Umbilical cord (tissue), 2 donors: ENCODE results near the gene ANAPC2. TPM values are rescaled to one million over a fixed set of nuclear protein-coding genes. Genes with fewer than 3 reads are reported as not detected.

ENCODE experiments used
- DNase-seq: peaks from one replicate; pipeline ENCODE4 v3.0.0-alpha.2; 2015; ENCODE audit warnings: low spot score
- total RNA-seq: library from RNA; depleted of rRNA; stranded (reverse); fragments of >200 nt; gene quantifications from one replicate; pipeline ENCODE4 v1.2.3, GENCODE V29; 2014; ENCODE audit warnings: low replicate concordance; ENCODE audit not compliant: insufficient read depth

Gene ANAPC2
- total RNA-seq, 1 donor from 2014 or later: 18.3 TPM

GRCh38 chr9:137163805-137164204 is 24.6 kb downstream of the ANAPC2 start:
- DNase-seq: no peak

DNA sequence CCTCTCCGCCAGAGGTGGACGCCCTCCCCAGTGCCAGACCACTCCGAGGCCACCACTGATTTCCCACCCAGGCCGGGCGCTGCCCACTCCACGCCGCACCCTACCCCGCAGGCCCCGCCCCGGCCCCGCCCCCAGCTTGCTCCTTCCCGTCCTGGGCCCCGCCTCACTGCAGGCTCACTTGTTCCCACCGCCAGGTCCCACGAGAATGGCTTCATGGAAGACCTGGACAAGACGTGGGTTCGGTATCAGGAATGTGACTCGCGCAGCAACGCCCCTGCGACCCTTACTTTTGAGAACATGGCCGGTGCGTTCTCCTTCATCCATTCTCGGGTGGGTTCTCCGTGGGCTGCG is 25.0 kb downstream of the ANAPC2 start:
- no peak for DNase-seq

- DNase-seq: no peak
Observed at GRCh38 chr9:137162505-137163364, 25.6 kb downstream of the ANAPC2 start.

DNA sequence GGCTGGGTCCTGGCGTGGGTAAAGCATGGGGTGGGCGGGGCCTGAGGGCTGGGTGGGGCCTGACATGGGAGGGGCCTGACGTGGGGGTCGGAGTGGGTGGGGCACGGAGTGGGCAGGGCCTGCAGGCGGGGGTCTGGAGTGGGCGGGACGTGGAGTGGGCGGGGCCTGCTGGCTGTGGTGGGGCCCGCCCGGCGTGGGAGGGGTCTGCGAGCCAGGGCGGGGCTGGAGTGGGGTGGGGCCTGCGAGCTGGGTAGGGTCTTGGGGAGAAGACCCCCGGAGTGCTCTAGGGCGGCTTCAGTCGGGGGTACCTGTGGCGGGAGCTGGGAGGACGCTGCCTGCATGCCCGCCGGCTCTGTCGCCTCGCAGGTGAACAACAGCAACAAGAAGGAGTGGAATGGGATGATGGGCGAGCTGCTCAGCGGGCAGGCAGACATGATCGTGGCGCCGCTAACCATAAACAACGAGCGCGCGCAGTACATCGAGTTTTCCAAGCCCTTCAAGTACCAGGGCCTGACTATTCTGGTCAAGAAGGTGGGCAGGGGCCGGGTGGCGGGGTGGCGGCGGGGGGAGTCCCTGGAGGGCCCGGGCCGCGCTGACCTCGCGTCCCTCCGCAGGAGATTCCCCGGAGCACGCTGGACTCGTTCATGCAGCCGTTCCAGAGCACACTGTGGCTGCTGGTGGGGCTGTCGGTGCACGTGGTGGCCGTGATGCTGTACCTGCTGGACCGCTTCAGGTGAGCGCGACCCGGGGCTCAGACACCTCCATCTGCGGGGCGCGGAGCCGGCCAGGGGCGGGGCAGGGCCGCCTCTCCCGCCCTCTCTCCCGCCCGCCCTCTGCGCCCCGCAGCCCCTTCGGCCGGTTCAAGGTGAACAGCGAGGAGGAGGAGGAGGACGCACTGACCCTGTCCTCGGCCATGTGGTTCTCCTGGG is 26.5 kb downstream of the ANAPC2 start:
- DNase-seq: no peak

DNA sequence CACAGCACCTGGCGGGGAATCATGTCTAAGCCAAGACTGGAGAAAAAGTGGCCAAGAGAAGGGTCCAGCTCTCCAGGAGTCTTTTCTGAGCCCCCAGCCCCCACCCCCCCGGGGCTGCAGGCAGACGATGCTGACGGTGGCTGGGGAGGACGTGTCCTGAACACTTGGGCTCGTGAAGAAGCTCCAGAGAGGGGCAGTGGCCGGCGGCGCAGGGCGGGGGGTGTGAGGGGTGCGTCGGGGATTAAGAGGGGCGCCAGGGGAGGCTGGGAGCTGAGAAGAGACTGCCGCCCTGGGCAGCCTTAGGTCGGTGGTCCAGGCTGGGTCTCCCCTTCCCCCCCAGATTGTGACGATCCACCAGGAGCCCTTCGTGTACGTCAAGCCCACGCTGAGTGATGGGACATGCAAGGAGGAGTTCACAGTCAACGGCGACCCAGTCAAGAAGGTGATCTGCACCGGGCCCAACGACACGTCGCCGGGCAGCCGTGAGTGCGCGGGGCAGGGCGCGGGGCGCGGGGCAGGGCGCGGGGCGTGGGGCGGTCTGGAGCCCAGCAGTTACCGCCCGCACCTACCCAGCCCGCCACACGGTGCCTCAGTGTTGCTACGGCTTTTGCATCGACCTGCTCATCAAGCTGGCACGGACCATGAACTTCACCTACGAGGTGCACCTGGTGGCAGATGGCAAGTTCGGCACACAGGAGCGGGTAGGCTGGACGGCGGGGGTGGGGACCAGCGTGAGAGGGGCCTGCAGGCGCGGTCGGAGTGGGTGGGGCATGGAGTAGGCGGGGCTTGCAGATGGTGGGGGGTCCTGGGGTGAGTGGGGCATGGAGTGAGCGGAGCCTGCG is 27.4 kb downstream of the ANAPC2 start:
- no peak for DNase-seq

DNA sequence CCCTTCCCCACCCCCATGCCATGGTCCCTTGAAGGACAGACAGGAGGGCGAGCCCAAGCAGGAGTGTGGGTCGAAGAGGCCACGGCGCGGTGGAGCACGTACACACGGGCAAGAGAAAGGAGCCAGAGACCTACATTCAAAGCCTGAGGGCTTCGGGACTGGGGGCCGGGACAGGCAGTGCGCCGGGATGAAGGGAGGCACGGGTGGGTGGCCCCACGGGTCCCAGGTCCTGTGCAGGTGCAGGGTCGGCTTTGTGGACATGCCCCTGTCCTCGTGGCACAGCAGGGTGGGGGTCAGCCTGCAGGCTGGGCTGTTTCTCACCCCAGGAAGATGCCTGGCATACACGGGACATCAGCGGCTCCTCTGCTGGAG is 28.3 kb downstream of the ANAPC2 start:
- no peak for DNase-seq

DNA sequence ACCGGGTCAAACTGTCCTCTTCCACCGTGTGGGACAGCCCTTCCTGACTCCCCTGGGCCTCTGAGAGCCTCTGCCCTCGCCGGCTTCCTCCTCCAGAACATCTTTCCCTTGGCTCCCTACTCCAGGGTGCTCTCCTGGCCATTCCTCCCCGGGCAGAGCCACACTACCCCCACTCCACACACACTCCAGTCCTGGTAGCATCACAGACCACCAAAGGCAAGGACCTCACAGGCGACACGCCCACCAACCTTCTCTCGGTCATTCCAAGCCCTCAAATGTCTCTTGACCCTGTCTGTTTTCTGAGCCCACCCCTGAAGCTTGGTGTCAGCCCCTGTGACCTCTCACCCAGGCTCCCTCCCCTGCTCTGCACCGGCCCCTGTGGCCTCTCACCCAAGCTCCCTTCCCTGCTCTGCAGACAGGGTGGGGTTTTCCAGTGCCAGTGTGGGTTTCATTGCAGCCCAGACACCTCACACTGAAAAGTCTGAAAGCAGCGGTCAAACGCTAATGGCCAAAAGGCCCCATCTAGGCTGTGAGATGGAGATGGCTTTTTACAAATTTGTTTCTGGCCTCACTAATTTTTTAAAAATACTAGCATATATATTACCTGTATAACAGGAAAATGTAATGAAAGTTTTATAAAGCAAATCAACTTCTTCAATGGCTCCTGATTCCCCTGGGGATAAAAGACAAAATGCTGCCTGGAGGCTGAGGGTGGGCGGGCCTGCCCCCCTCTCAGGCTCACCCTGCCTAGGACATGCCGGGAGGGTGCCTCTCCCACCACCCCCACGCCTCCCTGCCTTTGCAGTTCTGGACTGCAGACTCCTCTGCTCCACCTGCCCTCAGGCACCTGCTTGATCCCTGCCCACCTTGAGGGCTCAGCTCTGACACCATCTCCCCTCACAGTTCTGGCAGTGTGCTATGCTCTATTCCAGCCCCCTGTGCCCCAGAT is 29.0 kb downstream of the ANAPC2 start:
- no peak for DNase-seq

DNA sequence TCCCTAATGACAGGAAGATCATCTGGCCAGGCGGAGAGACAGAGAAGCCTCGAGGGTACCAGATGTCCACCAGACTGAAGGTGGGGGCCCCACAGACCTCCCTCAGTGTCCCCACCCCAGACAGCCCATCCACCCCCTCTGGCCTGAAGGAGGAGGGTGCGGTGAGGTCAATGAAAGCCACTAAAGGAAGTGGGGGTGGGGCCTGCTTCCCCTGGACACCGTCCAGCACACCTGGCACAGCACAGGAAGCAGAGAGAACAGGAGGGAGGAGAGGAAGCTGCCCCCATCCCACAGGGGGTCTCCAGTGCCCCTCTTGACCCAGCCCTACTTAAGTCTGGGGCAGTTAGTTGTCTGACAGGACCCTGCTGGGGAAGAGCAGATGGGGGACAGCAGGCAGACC is 29.7 kb downstream of the ANAPC2 start:
- DNase-seq: no peak

DNA sequence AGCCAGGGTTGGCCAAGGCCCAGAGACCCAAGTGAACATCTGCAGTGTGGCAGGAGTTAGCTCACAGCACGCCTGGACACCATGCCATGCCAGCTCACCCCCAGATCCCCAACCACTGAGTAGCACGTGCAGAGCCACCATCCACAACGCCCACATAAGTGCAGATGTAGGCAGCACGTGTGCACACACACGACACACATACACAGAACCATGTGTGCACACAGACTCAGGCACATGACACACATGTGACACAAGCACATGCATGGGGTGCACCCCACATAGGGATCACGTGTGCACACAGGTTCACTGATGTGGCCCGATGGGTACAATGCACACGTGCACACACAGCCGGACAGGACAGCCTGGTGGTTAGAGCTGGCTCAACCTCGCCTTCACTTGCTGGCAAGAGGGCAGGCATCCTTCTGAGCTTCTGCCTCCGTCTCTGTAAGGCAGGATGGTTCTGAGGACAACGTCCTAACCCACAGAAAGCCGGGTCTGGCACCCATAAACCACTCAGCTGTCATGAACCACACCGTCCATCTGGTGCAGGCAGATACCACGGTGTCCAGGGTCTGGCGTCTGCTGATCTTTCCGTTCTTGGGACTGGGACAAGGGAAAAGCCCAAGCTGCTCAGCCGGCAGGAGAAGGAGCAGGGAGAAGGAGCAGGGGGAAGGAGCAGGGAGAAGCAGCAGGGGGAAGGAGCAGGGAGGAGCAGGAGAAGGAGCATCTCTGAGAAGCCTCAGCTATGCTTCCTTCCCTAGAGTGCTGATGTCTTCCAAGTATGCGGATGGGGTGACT is 30.5 kb downstream of the ANAPC2 start:
- DNase-seq: no peak

DNA sequence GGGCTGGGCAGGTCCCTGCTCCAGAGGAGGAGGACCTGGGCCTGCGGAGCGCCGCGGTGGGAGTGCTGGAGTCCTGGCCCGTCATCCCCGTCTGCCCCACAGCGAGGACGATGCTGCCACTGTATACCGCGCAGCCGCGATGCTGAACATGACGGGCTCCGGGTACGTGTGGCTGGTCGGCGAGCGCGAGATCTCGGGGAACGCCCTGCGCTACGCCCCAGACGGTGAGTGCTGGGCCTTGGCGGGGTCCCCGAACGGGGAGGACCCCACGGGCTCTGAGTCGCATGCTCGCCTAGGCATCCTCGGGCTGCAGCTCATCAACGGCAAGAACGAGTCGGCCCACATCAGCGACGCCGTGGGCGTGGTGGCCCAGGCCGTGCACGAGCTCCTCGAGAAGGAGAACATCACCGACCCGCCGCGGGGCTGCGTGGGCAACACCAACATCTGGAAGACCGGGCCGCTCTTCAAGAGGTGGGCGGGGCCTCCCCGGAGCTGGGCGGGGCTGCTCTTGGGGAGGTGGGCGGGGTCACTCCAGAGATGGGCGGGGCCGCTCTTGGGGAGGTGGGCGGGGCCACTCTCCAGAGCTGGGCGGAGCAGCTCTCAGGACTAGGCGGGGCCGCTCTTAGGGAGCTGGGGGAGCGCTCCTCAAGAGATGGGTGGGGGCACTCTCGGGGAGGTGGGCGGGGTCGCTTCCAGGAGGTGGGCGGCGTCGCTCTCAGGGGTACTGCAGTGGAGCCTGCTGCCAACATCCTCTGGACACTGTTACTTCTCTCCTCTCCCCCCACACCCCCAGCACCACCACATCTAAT is 31.6 kb downstream of the ANAPC2 start:
- no peak for DNase-seq

GRCh38 chr9:137152844-137153405 is 35.4 kb downstream of the ANAPC2 start:
- DNase-seq: no peak

DNA sequence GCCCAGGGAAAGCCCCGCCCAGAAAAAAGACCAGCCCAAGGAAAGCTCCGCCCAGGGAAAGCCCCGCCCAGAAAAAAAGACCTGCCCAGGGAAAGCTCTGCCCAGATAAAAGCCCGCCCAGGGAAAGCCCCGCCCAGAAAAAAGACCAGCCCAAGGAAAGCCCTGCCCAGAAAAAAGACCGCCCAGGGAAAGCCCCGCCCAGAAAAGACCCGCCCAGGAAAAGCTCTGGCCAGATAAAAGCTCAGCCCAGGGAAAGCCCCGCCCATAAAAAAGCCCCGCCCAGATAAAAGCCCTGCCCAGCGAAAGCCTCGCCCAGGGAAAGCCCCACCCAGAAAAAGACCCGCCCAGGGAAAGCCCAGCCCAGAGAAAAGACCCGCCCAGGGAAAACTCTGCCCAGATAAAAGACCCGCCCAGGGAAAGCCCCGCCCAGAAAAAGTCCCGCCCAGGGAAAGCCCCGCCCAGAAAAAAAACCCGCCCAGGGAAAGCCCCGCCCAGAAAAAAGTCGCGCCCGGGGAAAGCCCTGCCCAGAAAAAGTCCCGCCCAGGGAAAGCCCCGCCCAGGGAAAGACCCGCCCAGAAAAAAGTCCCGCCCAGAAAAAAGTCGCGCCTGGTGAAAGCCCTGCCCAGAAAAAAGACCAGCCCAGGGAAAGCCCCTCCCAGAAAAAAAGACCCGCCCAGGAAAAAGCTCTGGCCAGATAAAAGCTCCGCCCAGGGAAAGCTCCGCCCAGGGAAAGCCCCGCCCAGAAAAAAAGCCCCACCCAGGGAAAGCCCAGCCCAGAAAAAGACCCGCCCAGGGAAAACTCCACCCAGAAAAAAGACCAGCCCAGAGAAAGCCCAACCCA is 37.5 kb downstream of the ANAPC2 start:
- no peak for DNase-seq

GRCh38 chr9:137149942-137150616 is 38.3 kb downstream of the ANAPC2 start:
- DNase-seq: no peak

- no peak for DNase-seq
Observed at GRCh38 chr9:137149363-137149762, 39.0 kb downstream of the ANAPC2 start.

DNA sequence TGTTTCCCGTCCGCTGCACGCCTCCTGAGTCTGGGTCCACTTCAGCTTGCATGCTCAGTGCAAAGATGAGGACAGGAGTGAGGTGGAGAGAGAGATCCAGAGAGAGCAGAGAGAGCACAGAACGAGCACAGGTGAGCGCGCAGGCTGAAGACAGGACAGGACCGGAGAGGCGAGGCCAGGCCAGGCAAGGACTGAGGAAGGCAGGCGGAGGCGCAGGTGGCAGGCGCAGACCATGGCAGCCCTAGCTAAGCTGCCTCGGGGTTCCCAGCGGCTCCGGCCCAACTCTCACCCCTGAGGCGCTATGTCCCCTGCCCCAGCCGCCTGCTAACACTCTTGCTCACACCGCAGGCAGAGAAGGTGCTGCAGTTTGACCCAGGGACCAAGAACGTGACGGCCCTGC is 39.7 kb downstream of the ANAPC2 start:
- DNase-seq: no peak

GRCh38 chr9:137148242-137148641 is 40.1 kb downstream of the ANAPC2 start:
- DNase-seq: no peak

DNA sequence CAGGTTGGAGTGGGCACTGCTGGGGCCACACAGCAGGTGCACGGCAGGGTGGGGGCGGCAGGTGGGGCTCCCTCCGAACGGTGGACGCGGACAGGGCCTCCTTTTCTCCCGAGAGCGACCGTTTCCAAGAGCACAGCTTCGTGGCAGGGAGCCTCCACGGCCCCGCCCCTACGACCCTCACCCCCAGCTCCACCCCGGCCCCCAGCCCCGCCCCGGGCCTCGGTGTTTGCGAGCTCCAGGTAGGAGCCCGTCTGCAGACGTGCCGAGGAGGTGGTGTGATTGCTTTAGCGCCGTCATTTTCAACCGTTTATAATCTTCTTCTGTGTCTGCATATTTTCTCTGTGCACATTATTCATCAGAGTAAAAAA is 40.6 kb downstream of the ANAPC2 start:
- no peak for DNase-seq
